GM19455 (cell line): ENCODE results near the gene CCDC71L.

ENCODE experiments used
- ATAC-seq: cut with Tn5 transposase; IDR thresholded peaks from one replicate; pipeline ENCODE4 v1.9.1; 2021; ENCODE audit not compliant: unreplicated experiment

CCDC71L gene

DNA sequence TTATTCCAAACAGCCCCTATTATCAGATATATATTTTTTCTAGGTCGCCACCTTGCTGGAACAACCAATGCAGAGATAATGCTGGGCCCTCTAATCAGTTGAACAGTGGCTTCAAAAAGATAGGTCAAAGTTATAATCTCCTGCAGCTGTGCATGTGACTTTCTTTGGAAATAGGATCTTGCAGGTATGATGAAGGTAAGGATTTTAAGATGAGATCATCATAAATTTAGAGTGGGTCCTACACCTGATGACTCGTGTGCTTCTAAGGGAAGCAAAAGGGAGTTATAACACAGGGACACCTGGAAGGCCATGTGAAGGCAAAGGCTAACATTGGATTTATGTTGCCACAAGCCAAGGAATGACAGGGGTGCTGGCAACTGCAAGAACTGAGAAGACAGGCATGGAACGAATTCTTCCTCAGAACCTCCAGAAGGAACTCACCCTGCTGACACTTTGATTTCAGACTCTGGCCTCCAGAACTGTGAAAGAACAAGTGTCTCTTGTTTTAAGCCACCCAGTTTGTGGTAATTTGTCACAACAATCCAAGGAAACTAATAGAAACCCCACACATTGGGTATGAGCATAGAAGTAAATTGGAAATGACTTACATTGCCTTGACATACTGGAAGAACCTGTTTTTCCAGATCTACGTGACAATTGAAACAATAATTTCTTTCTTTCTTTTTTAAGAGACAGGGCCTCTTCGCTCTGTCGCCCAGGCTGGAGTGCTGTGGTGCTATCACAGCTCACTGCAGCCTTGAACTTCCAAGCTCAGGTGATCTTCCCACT, 34.4 kb downstream of the CCDC71L start:
- no peak for ATAC-seq

DNA sequence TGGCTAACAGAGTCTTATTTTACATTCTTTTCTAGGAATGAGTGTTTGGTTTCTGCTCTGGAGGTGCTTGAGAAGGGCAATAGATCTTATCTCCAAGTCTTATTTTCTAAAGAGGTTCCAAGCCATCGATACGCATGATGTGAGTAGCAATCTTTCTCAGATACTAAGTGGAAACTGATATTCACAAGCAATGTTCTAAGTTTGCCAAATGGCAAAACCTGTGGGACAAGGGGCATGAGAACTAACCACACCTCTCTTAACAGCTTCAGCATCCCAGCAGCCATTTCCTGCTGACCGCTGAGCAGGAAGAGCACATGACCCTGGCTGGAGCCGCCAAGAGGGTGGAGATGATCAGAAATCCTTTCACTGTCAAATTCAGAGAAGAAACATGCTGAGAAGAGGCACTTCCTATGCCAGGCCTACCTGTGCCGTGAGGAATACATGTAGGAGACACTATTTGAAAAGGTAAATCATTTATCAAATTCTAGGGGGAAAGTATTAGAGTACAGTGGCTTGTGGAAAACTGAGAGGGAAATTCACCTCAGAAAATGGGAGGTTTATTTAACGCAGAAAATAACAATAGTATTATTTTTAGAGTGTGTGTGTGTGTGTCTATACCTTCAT, 35.2 kb downstream of the CCDC71L start:
- ATAC-seq = no peak

DNA sequence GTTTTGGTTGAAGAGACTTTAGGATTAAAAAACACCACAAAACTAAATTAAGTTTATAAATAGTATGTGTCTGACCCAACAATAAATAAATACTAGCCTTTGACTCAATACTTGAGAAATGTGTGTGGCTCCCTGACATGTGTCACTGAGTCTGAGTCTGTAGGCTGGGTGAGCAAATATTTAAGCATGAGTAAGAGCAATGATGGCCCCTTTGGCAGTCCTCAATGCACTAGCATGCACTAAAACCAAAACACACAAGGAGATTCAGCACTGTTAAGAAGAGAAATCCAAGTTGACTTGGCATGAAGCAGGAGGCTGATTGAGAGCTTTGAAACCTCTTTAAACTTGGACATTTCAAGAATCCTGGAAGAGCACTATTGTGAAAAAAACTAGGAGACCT, 37.1 kb downstream of the CCDC71L start:
- no peak for ATAC-seq

DNA sequence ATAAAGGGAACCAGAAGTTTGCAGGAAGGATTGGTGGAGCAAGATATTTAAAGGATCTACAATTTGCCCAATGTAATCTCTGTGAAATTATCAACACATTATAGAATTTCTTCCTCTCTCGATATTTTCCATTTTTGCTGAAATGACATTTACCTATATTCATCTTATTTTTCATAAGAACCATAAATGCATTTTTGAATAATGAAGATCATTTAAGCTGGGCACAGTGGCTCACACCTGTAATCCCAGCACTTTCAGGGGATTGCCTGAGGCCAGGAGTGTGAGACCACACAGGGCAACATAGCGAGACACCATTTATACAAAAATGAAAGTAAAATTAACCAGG, 37.7 kb downstream of the CCDC71L start:
- ATAC-seq = no peak

DNA sequence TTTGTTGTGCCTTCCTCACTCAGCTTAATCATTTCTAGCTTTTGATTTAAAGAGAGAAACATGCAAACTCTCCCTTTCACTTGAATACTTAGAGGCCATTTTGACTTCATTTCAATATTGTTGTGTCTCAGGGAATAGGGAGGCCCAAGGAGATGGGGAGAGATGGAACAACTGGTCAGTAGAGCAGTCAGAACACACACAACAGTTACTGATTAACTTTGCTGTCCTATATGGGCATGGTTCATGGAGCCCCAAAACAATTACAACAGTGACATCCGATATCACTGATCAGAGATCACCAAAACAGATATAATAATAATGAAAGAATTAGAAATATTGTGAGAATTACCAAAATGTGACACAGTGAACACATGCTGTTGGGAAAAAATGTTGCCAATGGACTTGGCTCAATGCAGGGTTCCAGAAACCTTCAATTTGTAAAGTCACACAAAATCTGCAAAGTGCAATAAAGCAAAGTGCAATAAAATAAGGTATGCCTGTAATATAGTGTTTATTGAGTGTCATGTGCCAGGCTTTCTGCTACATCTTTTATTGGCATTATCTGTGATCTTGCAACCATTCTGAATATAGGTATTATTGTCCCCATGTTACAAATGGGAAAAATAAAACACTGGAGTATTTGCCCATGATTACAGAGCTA, 38.2 kb downstream of the CCDC71L start:
- ATAC-seq = no peak

DNA sequence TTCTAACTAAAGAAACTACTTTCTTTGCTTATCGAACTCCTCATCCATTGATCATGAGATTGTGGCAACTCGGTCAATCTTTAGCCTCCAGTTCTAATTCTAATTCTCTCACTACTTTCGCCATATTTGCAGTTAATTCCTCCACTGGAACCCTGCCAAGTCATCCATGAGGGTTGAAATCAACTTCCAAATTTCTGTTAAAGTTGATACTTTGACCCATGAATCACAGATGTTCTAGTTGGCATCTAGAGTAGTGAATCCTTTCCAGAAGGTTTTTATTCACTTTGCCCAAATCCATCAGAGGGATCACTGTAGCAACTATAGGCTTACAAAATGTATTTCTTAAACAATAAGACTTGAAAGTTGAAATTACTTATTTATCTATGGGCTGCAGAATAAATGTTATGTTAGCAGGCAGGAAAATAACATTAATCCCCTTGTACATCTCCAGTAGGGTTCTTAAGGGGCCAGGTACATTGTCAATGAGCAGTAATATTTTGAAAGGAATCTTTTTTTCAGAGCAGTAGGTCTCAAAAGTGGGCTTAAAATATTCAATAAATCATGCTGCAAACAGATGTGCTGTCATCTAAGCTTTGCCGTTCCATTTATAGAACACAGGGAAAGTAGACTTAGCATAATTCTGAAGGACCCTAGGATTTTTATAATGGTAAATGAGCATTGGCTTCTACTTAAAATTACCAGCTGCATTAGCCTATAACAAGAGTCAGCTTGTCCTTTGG, 39.4 kb downstream of the CCDC71L start:
- no peak for ATAC-seq

DNA sequence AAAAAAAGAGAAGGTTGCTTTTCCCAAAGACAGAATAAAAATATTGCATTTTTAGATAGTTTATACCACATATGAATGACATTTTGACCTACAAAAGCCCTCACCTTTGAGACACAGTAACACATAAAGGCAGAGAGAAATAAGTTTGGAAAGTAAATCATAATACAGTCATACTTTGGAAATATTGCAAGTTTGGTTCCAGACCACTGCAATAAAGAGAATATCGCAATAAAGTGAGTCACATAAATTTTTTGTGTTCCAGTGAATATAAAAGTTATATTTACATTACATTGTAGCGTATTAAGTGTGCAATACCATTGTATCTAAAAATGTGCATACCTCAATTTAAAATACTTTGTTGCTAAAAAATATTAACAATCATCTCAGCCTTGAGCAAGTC, 40.3 kb downstream of the CCDC71L start:
- ATAC-seq = no peak

DNA sequence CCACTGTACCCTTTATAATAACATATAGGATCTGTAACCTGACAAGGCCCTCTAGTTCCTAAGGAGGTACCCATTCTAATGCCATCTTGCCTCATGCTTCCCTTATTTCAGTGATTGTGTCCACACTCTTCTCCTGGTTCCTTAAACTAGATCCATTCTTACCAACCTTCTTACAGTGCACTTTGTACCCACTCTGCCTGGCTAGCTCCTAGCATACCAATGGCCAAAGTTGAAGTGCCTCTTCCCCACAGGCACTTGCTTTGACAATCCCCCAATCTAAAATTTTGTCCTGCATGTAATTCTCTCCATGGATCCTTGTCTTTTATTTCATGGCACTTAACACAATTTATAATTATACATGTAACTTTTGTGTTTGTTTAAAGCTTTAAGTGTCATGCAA, 40.9 kb downstream of the CCDC71L start:
- ATAC-seq = no peak

DNA sequence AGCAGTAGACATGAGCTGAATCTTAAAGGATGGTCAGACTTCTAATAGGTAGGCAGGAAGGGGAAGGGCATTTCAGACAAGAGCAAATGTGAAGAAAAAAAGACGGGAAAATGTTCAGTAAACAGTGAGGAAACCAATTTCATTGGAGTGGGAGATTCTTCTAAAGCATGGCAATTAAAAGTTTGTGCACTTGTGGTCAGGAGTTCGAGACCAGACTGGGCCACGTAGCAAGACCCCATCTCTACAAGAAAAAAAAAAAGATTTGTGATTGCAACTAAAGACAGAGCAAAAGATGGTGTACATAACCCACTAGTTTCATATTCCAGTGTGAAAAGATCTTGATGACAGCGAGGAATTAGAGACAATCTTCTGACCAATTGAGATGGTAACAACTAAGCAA, 41.7 kb downstream of the CCDC71L start:
- ATAC-seq = no peak

DNA sequence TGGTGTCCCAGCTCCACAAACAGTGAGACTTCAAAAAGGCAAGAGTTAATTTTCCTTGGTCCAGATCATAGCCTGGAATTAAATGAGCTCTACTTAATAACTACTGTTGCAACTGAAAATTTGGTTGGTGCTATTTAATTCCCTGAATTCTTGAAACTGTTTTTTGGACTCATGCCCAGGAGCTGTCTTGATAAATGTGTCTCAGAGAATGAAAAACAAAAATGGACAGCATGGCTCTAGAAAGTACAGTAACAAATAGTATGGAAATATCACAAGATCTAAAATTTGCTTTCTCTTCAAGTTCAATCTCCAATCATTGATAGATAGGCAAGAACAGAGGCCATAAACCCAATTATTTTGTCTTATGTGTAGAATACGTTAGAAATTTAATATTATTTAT, 42.5 kb downstream of the CCDC71L start:
- no peak for ATAC-seq

DNA sequence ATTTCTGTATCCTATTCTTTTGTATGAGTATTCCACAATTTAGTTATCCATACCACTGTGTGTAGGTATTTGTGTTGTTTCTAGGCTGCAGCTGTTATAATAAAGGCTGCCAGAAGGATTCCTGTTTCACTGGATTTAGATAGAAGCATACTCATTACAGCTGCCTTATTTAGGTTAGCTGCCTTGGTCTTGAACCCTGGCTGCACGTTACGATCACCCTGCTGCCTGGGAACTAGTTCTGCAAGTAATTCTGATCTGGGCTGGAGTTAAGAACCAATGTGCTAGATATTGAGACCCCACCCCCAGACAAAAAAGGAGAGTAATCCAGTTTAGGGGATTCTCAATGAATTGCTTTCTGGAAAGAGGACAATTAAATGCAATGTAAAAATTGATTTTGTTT, 43.1 kb downstream of the CCDC71L start:
- no peak for ATAC-seq

DNA sequence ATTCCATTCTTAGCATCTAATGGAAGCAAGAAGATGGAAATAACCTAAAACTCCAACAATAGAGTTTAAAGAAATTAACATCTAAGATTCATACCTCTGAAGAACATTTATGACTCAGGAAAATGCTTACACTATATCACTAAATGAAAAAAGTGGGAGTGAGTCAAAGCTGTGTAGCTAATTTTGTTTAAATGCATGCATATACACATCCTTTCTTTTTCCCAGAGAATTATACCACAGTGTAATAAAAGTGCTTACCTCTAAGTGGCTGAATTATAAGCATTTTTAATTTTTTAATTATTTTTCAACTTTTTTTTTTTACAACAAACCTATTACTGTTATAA, 44.3 kb downstream of the CCDC71L start:
- ATAC-seq = no peak

DNA sequence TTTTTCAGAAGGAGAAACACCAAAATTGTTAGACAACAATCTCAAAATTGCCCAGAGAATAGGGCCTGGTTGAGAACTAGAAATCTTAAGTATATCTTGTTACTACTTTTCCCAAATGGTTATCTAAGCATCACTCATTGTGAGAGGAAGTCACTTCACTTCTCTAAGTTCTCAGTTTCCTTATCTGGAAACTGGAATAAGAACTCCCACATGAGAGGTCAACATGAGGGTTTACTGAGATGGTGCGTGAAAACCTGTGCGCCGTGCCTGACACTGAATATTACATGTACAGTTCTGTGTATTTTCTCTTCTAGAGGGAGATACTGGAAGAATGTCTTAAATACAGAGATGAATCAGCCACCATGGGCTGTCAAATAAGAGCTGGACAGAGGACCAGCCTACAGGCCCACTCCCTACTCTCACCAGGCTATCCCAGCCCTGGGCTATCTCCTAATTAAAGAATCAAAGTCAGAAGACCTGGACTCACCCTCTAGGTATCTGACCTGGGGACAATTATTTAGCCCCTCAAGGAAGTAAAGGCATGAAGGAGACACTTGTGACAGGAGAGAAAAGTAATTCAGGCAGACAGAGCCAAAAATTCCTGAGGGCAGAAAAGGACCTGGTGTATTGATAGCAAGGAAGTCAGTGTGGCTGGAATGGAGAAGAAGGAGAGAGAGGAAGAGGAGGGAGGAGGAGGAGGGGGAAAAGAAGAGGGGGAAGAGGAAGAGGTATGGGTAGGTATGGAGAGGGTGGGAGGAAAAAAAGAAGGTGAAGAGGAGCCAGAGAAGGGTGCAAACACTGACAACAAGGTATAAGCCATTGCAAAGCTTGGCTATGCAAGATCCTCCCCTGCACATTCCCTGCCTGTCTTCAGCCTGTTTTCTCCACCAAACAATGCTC, 44.9 kb downstream of the CCDC71L start:
- no peak for ATAC-seq

DNA sequence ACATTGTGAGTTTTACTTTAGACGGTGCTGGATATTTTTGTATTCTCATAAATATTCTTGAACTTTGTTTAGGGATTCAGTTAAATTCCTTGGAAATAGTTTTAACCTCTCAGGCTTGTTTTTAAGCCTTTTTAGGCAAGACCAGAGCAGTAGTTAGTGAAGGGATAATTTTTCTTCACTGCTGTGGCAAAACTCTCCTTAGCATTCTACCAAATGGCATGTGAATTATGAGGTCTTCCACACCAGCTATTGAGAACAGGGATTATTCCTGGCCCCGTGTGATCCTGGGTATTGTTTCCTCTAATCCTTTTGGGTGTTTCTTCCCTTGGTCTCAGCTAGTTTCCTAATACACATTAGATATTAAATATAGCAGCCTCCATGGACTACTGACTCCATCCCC, 46.2 kb downstream of the CCDC71L start:
- ATAC-seq = no peak

DNA sequence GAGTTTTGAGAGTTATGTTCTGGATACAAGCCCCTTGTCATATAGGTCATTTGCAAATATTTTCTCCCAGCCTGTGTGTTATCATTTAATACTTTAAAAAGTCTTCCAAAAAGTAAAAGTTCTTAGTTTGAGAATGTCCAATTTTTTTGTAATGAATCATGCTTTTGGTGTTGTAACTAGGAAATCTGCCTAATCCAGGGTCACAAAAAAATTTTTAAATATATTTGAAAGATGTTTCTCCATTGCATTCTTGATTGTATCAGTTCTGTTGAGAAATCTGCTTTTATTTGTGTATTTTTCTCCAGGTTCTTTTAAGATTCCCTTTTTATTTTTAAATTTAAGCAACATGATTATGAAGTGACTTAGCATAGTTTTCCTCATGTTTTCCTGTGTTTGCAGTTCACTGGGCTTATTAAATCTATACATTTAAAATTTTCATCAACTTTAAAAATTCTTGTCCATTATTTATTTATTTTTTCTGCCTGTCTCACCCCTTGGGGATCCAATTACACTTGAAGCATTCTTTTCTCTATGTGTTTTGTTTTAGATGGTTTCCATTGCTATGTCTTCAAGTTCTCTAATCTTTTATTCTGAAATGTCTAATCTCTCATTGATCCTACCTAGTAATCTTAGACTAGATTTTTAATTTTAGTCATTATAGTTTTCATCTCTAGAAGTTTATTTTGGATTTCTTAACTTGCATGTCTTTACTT, 47.0 kb downstream of the CCDC71L start:
- no peak for ATAC-seq

DNA sequence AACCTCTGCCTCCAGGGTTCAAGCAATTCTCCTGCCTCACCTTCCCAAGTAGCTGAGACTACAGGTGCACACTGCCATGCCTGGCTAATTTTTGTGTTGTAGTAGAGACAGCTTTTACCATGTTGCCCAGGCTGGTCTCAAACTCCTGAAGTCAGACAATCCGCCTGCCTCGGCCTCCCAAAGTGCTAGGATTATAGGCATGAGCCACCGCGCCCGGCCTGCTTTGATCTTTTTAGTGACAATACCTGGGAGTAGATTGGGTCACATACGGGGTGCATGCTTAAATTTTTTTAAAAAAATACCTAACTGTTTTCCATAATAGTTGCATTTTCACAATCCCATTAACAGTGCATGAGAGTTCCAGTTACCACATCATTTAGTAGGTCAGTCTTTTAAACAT, 47.7 kb downstream of the CCDC71L start:
- no peak for ATAC-seq

DNA sequence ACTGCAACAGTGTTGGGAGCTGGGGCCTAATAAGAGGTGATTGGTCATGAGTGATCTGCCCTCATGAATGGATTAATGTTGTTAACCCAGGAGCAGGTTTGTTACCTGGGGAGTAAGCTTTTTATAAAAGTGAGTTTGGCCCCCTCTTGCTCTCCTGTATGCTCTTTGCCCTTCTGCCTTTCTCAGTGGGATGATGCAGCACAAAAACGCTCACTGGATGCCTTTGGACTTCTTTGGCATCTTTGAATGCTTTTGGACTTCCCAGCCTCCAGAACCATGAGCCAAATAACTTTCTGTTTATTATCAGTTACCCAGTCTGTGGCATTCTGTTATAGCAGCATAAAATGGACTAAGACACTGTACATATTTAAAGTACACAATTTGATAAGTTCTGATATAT, 48.5 kb downstream of the CCDC71L start:
- no peak for ATAC-seq

DNA sequence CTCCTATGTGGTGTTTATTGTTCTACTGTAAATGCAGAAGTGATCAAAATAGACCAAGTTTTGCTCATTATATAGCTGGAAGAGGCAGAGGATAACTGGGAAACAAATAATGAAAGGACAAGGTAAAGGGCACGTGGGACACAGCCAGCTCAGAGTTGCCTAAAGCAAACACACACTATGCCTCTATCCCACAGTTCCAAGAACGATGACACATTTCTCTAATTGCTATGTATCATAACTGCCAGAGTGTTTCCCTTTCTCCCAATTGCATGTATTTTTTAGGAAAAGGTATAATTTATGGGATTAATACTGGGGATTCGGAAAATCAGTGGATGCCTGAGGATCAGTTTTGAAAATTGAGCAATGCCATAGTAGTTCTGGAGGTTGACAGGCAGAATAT, 49.0 kb downstream of the CCDC71L start:
- no peak for ATAC-seq

DNA sequence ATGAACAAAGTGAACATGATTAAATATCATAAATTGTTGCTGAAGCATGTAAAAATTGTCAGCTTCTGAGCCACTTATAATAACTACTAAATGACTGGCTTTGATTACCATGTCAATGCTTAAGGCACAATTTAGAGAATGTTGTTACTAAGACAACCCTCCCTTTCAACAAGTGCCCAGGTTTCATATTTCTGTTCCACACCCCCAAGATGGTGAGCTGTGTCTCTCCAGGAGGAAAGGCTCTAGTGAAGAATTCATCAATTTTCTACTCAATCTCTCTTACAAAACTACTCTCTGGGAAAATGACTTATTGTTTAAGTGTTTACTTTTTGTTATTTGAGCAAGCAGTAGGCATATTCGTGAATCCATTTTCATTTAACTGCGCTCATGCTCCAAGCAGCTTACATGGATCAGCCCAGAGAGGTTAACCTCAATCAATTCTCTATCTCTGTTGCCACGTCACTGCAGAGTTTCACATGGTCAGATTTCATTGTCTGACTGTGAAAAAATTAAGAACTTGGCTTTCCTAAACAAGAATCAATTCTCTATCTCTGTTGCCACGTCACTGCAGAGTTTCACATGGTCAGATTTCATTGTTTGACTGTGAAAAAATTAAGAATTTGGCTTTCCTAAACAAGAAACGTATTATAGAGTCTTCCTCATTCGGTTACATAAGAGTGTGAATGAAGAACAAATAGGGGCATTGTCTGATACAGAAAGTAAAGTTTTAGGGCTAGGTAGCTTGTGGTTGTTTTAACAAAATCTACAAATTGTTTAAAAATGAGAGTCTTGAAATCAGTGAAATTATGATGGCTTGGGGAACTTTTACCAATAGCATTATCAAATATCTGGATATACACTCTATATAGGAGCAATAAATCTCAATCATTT, 49.7 kb downstream of the CCDC71L start:
- ATAC-seq = no peak
